ENCODE results near the gene TCF7L1. TPM values are rescaled to one million over a fixed set of nuclear protein-coding genes. Genes with fewer than 3 reads are reported as not detected.
"Not testable (repeated sequence)": the region's sequence is repeated elsewhere in the genome, so short reads cannot be mapped to it uniquely, and the experiment has no call there.

The TCF7L1 gene
- total RNA-seq, 2 donors from 2014 or later = 3.1 to 4.0 TPM

DNA sequence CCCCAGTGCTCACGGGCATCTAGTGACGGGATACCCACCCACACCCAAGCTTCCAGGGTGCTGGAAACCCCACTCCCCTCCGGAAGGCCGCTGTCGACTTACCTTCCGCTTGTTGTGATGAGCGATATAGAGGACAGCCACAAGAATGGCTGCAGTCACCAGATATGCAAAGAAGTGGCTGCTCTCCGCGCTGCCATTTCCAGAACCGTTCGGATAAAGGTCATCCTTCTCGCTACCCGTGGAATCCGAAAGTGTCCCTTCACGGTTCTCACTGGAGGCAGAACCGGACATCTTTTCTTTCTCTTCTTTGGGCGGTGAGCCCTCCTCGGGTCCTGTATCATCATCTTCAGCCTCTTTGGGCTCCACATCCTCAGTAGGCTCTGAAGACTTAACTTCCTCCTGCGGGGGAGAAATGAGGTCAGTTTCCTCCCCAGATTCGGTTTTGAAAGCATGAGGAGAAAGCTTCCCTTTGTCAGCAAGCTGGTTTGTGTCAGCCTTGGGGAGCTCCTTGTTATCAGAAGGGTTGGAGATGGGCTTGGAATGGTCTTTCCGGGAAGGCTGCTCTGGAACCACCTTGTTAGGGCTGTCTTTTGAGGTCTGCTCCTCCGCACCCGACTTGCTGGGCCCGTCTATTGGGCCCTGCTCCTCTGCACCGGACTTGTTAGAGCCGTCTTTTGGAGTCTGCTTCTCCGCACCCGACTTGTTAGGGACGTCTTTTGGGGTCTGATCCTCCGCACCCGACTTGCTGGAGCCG, 193.4 kb downstream of the TCF7L1 start:
- Histone ChIP-seq H3K36me3 (peaks cover 30% of the 10 kb centered on the region), H3K27me3 (no peaks in the 10 kb centered on the region), H3K27ac (peak overlapping the region; percentile 96 to 97), H3K4me3 (peak overlapping the region; percentile 83 to 86), H3K4me1 (peaks cover 0 to 48% of the 10 kb centered on the region in 2 donors), H3K9me3 (no peaks in the 10 kb centered on the region)
- DNase-seq (ENCODE audit: low spot score) = no peak
- TF ChIP-seq, protein P1, sequence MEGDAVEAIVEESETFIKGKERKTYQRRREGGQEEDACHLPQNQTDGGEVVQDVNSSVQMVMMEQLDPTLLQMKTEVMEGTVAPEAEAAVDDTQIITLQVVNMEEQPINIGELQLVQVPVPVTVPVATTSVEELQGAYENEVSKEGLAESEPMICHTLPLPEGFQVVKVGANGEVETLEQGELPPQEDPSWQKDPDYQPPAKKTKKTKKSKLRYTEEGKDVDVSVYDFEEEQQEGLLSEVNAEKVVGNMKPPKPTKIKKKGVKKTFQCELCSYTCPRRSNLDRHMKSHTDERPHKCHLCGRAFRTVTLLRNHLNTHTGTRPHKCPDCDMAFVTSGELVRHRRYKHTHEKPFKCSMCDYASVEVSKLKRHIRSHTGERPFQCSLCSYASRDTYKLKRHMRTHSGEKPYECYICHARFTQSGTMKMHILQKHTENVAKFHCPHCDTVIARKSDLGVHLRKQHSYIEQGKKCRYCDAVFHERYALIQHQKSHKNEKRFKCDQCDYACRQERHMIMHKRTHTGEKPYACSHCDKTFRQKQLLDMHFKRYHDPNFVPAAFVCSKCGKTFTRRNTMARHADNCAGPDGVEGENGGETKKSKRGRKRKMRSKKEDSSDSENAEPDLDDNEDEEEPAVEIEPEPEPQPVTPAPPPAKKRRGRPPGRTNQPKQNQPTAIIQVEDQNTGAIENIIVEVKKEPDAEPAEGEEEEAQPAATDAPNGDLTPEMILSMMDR (IDR thresholded peaks at IDR 0.05) = no peak

DNA sequence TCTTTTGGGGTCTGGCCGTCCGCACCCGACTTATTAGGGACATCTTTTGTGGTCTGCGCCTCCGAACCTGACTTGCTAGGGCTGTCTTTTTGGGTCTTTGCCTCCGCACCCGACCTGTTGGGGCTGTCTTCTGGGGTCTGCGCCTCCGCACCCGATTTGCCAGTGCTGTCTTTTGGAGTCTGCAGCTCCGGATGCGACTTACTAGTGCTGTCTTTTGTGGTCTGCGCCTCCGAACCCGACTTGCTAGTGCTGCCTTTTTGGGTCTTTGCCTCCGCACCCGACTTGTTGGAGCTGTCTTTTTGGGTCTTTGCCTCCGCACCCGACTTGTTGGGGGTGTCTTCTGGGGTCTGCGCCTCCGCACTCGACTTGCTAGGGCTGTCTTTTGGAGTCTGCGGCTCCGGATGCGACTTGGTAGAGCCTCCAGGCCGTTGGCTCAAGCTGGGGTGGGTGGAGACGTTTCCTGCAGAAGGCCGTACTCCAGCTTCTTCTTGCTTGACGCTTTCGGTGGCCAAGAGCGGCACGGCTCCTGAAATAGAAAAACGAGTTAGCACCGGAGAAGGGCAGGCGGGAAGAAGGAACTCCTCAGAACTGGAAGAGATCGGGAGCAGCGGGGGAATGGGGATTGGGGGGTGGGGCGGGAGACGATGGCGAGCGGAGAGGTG, 194.1 kb downstream of the TCF7L1 start:
- Histone ChIP-seq H3K4me1 (peaks cover 0 to 45% of the 10 kb centered on the region in 2 donors), H3K27ac (peak overlapping the region; percentile 96 to 97), H3K9me3 (no peaks in the 10 kb centered on the region), H3K36me3 (peaks cover 23% of the 10 kb centered on the region), H3K27me3 (no peaks in the 10 kb centered on the region), H3K4me3 (peak overlapping the region; percentile 83 to 86)
- DNase-seq (ENCODE audit: low spot score) = no peak
- TF ChIP-seq, protein P1 (IDR thresholded peaks at IDR 0.05) = no peak

DNA sequence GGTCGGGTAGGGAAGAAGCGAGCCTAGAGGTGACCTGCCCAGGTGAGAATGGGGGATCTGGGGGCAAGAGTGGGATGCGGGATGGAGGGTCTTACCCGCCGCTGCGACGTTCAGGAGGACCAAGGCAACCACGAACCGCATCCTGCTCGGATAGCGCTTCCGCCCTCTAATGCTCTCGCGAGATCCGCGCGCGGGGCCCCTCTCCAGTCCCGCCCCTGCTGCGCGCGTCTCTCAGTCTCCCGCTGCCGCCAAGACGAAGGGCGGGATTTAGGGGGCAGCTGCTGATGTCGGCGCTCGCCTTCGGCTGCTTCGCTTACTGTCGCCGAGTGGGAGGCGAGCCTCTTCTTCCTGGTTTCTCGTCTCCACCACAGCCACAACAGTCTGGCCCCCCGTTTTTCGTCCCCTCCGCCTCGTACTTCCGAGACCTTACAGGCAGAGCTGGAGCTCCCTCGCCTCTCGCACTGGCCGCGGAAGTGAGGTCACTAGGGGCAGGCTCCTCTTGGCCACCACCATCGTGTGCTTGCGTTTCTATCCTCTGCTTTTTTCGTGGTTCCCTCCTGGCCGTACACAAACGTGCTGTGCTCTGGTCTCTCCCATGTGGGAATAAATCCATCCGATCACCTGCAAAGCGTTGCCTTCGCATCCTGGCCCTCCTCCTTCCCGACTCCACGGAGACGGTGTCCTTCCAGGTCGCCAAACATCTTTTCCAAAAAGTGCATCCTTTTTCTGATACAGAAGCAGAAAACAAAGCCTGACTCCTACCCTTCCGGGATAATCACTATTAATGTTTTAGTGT, 194.8 kb downstream of the TCF7L1 start, which contains the start of gene TGOLN2:
Gene TGOLN2 (minus strand): TSS at position 168 of the 796 bp plus-strand sequence. CDS start 27 bp downstream, at position 141.
- H3K4me3 ChIP-seq = peak within 1 kb of the TSS; percentile 83 to 86
- no peaks in the 10 kb centered on the region for H3K9me3 ChIP-seq
- no peaks in the 10 kb centered on the region for H3K27me3 ChIP-seq
- H3K36me3 ChIP-seq = peaks cover 16% of the 10 kb centered on the region
- TF ChIP-seq, protein P1 (IDR thresholded peaks at IDR 0.05) = no peak
- H3K27ac ChIP-seq = peak within 1 kb of the TSS; percentile 96 to 97
- DNase-seq (ENCODE audit: low spot score) = peak; percentile 91
- H3K4me1 ChIP-seq = peaks cover 0 to 44% of the 10 kb centered on the region in 2 donors

DNA sequence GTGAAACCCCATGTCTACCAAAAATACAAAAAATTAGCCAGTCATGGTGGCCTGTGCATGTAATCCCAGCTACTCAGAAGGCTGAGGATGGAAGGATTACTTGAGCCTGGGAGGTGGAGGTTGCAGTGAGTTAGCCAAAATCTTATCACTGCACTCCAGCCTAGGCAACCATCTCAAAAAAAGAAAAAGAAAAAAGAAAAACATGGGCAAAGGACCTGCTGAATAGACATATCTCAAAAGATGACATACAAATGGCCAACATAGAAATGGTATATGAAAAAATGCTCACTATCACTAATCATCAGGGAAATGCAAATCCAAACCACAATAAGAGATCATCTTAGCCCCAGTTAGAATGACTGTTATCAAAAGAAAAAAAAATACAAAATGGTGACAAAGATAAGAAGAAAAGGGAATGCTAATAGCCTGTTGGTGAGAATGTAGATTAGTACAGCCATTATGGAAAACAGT, 196.0 kb downstream of the TCF7L1 start:
- Histone ChIP-seq H3K4me3 (no peak overlapping the region), H3K27ac (no peak overlapping the region), H3K36me3 (peaks cover 4% of the 10 kb centered on the region), H3K27me3 (no peaks in the 10 kb centered on the region), H3K9me3 (no peaks in the 10 kb centered on the region), H3K4me1 (peaks cover 0 to 32% of the 10 kb centered on the region in 2 donors)
- DNase-seq (ENCODE audit: low spot score) = no peak
- TF ChIP-seq, protein P1 (IDR thresholded peaks at IDR 0.05) = no peak

DNA sequence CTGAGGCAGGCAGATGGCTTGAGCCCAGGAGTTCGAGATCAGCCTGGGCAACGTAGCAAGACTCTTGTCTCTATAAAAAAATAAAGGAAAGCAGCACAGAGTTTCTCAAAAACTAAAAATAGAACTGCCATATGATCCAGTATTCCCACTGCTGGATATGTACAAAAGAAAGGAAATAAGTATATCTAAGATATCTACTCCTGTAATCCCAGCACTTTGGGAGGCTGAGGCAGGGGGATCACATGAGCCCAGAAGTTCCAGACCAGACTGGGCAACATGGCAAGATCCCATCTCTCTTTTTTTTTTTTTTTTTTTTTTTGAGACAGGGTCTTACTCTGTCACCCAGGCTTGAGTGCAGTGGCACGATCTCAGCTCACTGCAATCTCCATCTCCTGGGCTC, 196.5 kb downstream of the TCF7L1 start:
- H3K27ac ChIP-seq; H3K9me3 ChIP-seq; H3K36me3 ChIP-seq; H3K27me3 ChIP-seq; H3K4me3 ChIP-seq; DNase-seq (ENCODE audit: low spot score): not testable (repeated sequence)
- peaks cover 0 to 27% of the 10 kb centered on the region in 2 donors for H3K4me1 ChIP-seq

All from right atrium auricular region (tissue), 2 donors.